ENCODE data around the gene GNG8.

Gene GNG8

GRCh38 chr19:46635920-46636761 lies at the start of gene GNG8:
TSS of gene GNG8 (minus strand) at chr19:46636202. CDS start at chr19:46634682, 1,520 bp downstream.
- no peak for DNase-seq

GRCh38 chr19:46685189-46685588 lies 49.2 kb upstream of the GNG8 start:
- no peak for DNase-seq

- DNase-seq: peak; percentile 51
These were observed 42.2 kb upstream of the GNG8 start for GRCh38 chr19:46678110-46678732.

GRCh38 chr19:46674416-46675178 lies 38.6 kb upstream of the GNG8 start:
- no peak for DNase-seq

GRCh38 chr19:46670813-46671212 lies 34.8 kb upstream of the GNG8 start:
- DNase-seq: no peak

GRCh38 chr19:46668662-46669061 lies 32.7 kb upstream of the GNG8 start:
- DNase-seq: no peak

GRCh38 chr19:46665072-46665471 lies 29.1 kb upstream of the GNG8 start:
- DNase-seq: no peak

GRCh38 chr19:46661735-46662592 lies 26.0 kb upstream of the GNG8 start:
- peak; percentile 65 for DNase-seq

- peak; percentile 100 for DNase-seq
These were observed 25.2 kb upstream of the GNG8 start, which contains the start of gene DACT3 for GRCh38 chr19:46661020-46661731. TSS of gene DACT3 (minus strand) at chr19:46661182. CDS start at chr19:46661064, 118 bp downstream.

GRCh38 chr19:46660551-46661019 lies 24.6 kb upstream of the GNG8 start:
- DNase-seq: peak; percentile 10

GRCh38 chr19:46660008-46660517 lies 24.1 kb upstream of the GNG8 start:
- no peak for DNase-seq

- no peak for DNase-seq
These were observed 23.4 kb upstream of the GNG8 start for GRCh38 chr19:46659151-46660007.

- DNase-seq: no peak
These were observed 20.5 kb upstream of the GNG8 start for GRCh38 chr19:46656541-46656940.

GRCh38 chr19:46654621-46655152 lies 18.7 kb upstream of the GNG8 start:
- no peak for DNase-seq

GRCh38 chr19:46650445-46650844 lies 14.4 kb upstream of the GNG8 start:
- DNase-seq: no peak

GRCh38 chr19:46648961-46649960 lies 13.3 kb upstream of the GNG8 start:
- DNase-seq: no peak

GRCh38 chr19:46648060-46648960 lies 12.3 kb upstream of the GNG8 start:
- no peak for DNase-seq

- DNase-seq: no peak
These were observed 10.4 kb upstream of the GNG8 start for GRCh38 chr19:46646402-46646801.

Measured in activated CD4-positive, alpha-beta T cell treated with anti-CD3 and anti-CD28 coated beads for 1 hour (primary cell).